Peyer's patch (tissue), 4 donors: ENCODE data around the gene USF1.

Experiments
- CTCF ChIP-seq, 6 experiments: fragments of 450-650 bp in 4 of 6; fragments of 200-600 bp in 2 of 6; sonication (generic) in 1 of 6; IDR thresholded peaks; one replicate each; pipeline ENCODE4 v1.5.1; 2017 to 2019; ENCODE audit warnings: antibody characterized with exemption in 6 of 6, mild to moderate bottlenecking in 3 of 6, moderate library complexity in 1 of 6
- POLR2A ChIP-seq, 2 donors: fragments of 450-650 bp; IDR thresholded peaks; one replicate each; pipeline ENCODE4 v1.5.1; 2017; ENCODE audit warnings: antibody characterized with exemption in 2 of 2, mild to moderate bottlenecking in 2 of 2, moderate library complexity in 2 of 2

- TF ChIP-seq CTCF (IDR thresholded peaks at IDR 0.05), result peak in 3 of 6 experiments; percentile 40 to 54 (median 51)
- peak; percentile 43 to 60 for TF ChIP-seq POLR2A (IDR thresholded peaks at IDR 0.05)
These were observed 25.1 kb downstream of the USF1 start, which contains the start of gene F11R for GRCh38 chr1:161020509-161021164.
